Measurements from ENCODE around the gene ZNF878.

GRCh38 chr19:12075538-12076139, 22.9 kb upstream of the ZNF878 start:
- TF ChIP-seq, protein P1, sequence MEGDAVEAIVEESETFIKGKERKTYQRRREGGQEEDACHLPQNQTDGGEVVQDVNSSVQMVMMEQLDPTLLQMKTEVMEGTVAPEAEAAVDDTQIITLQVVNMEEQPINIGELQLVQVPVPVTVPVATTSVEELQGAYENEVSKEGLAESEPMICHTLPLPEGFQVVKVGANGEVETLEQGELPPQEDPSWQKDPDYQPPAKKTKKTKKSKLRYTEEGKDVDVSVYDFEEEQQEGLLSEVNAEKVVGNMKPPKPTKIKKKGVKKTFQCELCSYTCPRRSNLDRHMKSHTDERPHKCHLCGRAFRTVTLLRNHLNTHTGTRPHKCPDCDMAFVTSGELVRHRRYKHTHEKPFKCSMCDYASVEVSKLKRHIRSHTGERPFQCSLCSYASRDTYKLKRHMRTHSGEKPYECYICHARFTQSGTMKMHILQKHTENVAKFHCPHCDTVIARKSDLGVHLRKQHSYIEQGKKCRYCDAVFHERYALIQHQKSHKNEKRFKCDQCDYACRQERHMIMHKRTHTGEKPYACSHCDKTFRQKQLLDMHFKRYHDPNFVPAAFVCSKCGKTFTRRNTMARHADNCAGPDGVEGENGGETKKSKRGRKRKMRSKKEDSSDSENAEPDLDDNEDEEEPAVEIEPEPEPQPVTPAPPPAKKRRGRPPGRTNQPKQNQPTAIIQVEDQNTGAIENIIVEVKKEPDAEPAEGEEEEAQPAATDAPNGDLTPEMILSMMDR (conservative IDR thresholded peaks at IDR 0.05) = no peak
- no peak for TF ChIP-seq EZH2 (IDR thresholded peaks at IDR 0.05; ENCODE audit: low read depth)
